Progenitor cell of endocrine pancreas (in vitro differentiated cells): ENCODE measurements around the gene TMEM239. TPM values are rescaled to one million over a fixed set of nuclear protein-coding genes. Genes with fewer than 3 reads are reported as not detected.

Experiments used
- DNase-seq: peaks from one replicate; pipeline ENCODE4 v3.0.0; 2021; ENCODE audit warnings: low spot score; ENCODE audit not compliant: unreplicated experiment
- H3K27ac Mint-ChIP-seq: 2 replicates; pipeline ENCODE4 v1.8.0; 2021; ENCODE audit warnings: mild to moderate bottlenecking, moderate library complexity, mixed read lengths
- H3K27me3 Mint-ChIP-seq: 2 replicates; pipeline ENCODE4 v1.8.0; 2021; ENCODE audit warnings: mixed read lengths
- H3K36me3 Mint-ChIP-seq: 2 replicates; pipeline ENCODE4 v1.8.0; 2022; ENCODE audit warnings: mixed read lengths; ENCODE audit not compliant: insufficient read depth
- H3K4me1 Mint-ChIP-seq: 2 replicates; pipeline ENCODE4 v1.8.0; 2021; ENCODE audit warnings: low read depth, mixed read lengths
- H3K4me3 Mint-ChIP-seq: 2 replicates; pipeline ENCODE4 v1.8.0; 2021; ENCODE audit warnings: low read depth, mild to moderate bottlenecking, moderate library complexity, mixed read lengths
- H3K9me3 Mint-ChIP-seq: 2 replicates; pipeline ENCODE4 v1.8.0; 2021; ENCODE audit warnings: low read depth, mixed read lengths
- total RNA-seq: library from RNA; stranded (reverse); gene quantifications from 2 replicates; pipeline ENCODE4 v1.2.1, GENCODE V29; 2021
- TF ChIP-seq, protein P1 (sequence below): fragments of 200-600 bp; sonication (generic); IDR thresholded peaks from one replicate; pipeline ENCODE4 v1.5.0; 2021; ENCODE audit warnings: antibody characterized with exemption, mild to moderate bottlenecking; ENCODE audit not compliant: unreplicated experiment

TMEM239 gene
- total RNA-seq, 1 donor from 2014 or later, result not detected

DNA sequence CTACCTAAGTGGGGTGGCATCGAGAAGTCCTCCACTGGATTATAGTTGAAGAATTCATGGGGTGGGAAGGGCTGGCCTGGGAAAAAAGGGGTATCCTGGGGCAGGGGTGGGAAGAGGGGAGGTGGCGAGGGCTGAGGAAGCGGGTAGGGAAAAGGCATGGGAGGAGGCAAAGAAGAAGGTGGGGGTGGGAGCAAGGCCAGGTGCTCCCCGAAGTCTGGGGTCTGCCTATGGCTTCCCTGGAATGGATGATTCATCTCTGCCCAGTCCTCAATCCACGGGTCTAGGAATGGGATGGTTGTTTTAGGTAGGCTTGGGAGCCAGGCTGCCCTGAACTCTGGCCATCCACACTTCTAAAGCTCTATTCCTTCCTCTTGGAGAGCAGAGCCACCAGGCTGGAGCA, 19.9 kb downstream of the TMEM239 start:
- TF ChIP-seq, protein P1, sequence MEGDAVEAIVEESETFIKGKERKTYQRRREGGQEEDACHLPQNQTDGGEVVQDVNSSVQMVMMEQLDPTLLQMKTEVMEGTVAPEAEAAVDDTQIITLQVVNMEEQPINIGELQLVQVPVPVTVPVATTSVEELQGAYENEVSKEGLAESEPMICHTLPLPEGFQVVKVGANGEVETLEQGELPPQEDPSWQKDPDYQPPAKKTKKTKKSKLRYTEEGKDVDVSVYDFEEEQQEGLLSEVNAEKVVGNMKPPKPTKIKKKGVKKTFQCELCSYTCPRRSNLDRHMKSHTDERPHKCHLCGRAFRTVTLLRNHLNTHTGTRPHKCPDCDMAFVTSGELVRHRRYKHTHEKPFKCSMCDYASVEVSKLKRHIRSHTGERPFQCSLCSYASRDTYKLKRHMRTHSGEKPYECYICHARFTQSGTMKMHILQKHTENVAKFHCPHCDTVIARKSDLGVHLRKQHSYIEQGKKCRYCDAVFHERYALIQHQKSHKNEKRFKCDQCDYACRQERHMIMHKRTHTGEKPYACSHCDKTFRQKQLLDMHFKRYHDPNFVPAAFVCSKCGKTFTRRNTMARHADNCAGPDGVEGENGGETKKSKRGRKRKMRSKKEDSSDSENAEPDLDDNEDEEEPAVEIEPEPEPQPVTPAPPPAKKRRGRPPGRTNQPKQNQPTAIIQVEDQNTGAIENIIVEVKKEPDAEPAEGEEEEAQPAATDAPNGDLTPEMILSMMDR, result no peak
- H3K36me3 Mint-ChIP-seq, result peaks cover 12% of the 10 kb centered on the region
- H3K4me3 Mint-ChIP-seq, result no peak overlapping the region
- no peaks in the 10 kb centered on the region for H3K27me3 Mint-ChIP-seq
- H3K4me1 Mint-ChIP-seq, result peaks cover 2% of the 10 kb centered on the region
- DNase-seq, result no peak
- no peaks in the 10 kb centered on the region for H3K9me3 Mint-ChIP-seq
- no peak overlapping the region for H3K27ac Mint-ChIP-seq

DNA sequence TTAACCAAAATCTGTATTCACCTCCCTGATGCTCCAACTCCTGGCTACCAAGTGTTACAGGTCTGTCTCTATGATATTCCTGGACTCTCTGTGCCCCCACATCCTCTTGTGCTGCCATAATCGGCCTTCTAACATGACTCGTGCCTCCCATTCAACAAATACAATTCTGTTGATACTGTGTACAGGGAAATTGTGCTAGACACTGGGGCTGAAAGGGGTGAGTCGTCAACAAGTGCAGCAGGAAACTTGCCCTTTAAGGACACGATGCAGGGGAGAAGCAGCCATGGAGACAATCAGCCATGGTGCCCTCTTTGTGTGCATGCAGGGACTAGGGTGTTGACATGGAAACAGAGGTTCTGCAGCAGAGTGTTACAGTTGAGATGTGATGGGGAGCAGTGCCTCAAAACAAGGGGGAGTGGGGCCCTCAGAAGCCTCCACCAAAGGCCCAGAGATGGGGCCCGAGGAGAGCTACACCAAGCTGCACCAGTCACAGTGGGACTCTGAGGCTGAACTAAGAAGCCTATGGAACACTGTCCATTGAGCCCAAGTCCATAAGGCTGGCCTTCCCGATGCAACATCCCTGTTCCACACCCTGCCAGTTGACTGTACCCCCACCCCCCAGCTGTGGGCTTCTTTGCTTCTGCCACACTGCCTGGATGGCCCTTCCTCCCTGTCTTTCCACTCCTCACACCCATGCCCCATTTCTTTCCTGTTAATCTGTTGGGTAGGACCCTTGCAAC, 21.2 kb downstream of the TMEM239 start:
- no peak for DNase-seq
- TF ChIP-seq, protein P1, result no peak
- H3K36me3 Mint-ChIP-seq, result peaks cover 12% of the 10 kb centered on the region
- H3K4me1 Mint-ChIP-seq, result peaks cover 6% of the 10 kb centered on the region
- H3K9me3 Mint-ChIP-seq, result no peaks in the 10 kb centered on the region
- H3K4me3 Mint-ChIP-seq, result no peak overlapping the region
- H3K27ac Mint-ChIP-seq, result no peak overlapping the region
- H3K27me3 Mint-ChIP-seq, result no peaks in the 10 kb centered on the region

DNA sequence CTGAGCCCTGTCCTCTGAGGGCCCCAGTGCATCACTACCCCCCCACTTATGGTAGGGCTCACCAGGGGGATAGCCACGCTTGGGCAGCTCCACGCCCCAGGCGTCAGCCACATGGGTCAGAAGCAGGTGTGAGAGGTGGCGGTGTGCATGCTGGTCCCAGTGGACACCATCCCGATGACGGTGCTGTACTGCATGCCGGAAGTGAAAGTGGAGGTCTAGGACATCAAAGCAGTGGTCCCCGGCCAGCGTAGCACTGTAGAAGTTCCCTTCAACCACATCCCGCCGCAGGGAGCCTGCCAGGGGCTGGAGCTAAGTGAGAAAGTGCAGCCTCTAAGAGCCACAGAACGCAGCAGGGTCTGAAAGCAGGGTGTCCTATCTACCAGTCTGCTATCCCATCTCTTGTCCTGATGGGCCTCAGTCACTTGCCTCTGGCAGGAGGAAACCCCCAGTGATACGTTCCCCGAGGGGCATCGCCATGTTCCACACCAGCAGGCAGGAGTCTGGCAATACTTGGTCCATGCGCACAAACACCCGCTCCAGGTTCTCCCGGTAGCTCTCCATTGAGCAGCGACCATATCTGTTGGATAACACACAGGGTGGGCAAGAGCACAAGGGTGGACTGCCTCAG, 22.1 kb downstream of the TMEM239 start:
- H3K9me3 Mint-ChIP-seq, result no peaks in the 10 kb centered on the region
- H3K27me3 Mint-ChIP-seq, result no peaks in the 10 kb centered on the region
- H3K36me3 Mint-ChIP-seq, result peaks cover 12% of the 10 kb centered on the region
- H3K4me3 Mint-ChIP-seq, result peak overlapping the region; percentile 30
- no peak for DNase-seq
- TF ChIP-seq, protein P1, result no peak
- peaks cover 6% of the 10 kb centered on the region for H3K4me1 Mint-ChIP-seq
- H3K27ac Mint-ChIP-seq, result no peak overlapping the region

DNA sequence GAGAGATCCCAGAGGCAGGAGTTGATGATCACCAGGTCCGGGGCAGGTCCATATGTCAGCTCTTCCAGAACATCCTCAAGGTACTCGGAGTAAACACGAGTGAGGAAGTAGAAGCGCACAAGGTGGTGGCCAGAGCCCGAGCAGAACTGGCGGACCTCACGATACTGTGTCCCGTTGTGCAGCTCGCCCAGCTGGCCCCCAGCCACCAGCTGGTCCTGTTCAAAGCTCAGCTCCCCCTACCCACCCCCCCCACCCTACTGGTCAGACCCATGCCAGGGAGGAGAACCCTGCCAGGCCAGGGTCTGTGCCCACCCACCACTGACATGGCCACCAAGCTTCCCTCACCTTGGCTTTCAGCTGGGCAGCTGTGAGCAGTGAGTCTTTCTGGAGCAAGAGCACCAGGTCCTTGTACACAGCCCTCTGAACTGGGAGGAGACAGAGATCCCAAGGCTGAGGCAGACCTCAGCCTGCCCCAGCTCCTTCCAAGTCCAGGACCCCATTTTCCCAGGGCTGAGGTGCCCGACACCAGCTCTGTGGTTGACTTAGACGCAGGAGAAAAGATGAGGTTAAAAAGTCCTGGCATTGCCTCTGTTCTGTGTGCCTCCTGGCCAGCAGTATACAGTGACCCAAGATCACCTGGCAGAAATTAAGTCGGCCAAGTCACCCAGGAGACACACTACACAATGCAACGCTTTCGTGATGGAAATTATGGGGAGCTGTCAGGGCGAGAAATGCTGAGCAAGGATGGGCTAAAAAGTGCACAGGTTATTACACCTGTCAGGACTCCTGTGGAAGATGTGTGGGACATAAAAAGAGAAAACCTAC, 22.9 kb downstream of the TMEM239 start:
- H3K27me3 Mint-ChIP-seq, result no peaks in the 10 kb centered on the region
- H3K4me3 Mint-ChIP-seq, result peak overlapping the region; percentile 77
- H3K36me3 Mint-ChIP-seq, result peaks cover 12% of the 10 kb centered on the region
- DNase-seq, result no peak
- TF ChIP-seq, protein P1, result no peak
- H3K27ac Mint-ChIP-seq, result peak overlapping the region; percentile 85
- H3K9me3 Mint-ChIP-seq, result no peaks in the 10 kb centered on the region
- peaks cover 6% of the 10 kb centered on the region for H3K4me1 Mint-ChIP-seq

DNA sequence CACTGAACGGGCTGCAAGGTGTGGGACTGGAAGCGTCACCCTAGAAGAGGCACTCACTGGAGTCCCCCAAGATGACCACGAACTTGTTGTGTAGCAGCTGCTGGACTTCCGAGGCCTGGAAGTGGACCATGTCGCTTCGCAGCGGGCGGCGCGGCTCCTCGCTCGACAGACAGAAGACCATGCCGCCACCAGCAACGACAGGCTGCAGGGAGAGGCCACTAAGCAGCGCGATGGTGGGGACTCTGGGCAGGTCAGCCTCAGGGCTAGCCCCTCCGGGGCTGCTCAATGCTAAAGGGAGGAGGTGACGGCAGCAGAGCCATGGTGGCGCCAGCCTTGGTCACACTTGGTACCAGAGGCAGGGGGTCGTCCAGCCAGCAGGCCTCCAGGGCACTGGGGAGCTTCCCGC, 23.6 kb downstream of the TMEM239 start:
- peaks cover 9% of the 10 kb centered on the region for H3K36me3 Mint-ChIP-seq
- TF ChIP-seq, protein P1, result no peak

More for the DNA sequence above, 23.6 kb downstream of the TMEM239 start:
- Mint-ChIP-seq H3K27me3 (no peaks in the 10 kb centered on the region), H3K4me1 (peaks cover 6% of the 10 kb centered on the region), H3K4me3 (peak overlapping the region; percentile 77), H3K27ac (no peak overlapping the region), H3K9me3 (no peaks in the 10 kb centered on the region)
- DNase-seq, result no peak
